GM19438 (cell line): ENCODE measurements around the gene TMEM41B.

ENCODE experiments used
- ATAC-seq: cut with Tn5 transposase; IDR thresholded peaks from one replicate; pipeline ENCODE4 v1.9.1; 2021; ENCODE audit warnings: low read depth; ENCODE audit not compliant: unreplicated experiment

The TMEM41B gene

GRCh38 chr11:9310485-9311090 is 3.8 kb downstream of the TMEM41B start:
- no peak for ATAC-seq

GRCh38 chr11:9304178-9304577 is 10.2 kb downstream of the TMEM41B start:
- no peak for ATAC-seq

DNA sequence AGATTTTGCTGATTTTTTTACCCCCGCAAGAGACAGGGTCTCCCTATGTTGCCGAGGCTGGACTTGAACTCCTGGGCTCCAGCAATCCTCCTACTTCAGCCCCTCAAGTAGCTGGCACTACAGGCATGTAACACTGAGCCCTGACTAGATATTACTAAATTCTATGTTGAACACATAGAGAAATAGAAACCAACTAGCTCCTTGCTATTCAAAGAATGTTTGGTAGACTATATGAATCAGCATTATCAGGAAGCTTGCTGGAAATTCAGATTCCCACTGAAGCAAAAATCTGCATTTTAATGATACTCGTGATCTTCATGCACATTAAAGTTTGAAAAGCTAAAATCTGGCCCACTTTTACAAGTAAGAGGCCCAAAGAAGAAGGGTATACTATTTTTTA is 11.9 kb downstream of the TMEM41B start:
- ATAC-seq: no peak

DNA sequence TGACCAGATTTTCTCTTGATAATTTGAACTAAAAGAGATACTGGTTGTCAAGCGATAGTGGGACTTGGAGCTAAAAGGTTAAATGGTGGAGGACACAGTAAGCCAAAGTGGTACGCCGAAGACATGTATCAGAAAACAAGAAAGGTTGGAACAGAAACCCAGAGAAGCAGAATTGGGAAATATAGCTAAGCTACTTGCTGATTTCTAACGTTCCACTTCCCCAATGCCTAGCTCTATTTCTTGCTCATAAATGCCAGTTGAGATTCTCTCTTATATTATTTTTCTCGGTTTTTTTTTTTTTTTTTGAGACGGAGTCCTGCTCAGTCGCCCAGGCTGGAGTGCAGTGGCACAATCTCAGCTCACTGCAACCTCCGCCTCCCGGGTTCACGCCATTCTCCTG is 12.7 kb downstream of the TMEM41B start:
- ATAC-seq: no peak

DNA sequence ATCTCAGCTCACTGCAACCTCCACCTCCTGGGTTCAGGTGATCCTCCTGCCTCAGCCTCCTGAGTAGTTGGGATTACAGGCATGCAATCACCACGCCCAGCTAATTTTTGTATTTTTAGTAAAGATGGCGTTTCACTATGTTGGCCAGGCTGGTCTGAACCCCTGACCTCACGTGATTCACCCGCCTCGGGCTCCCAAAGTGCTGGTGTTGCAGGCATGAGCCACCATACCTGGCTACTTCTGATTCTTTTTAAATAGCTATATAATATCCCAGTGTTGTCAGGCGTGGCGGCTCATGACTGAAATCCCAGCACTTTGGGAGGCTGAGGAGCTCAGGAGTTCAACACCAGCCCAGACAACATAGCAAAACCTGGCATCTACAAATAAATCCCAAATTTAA is 20.7 kb downstream of the TMEM41B start:
- no peak for ATAC-seq

- ATAC-seq: no peak
These were observed 28.4 kb downstream of the TMEM41B start for GRCh38 chr11:9285850-9286587.

DNA sequence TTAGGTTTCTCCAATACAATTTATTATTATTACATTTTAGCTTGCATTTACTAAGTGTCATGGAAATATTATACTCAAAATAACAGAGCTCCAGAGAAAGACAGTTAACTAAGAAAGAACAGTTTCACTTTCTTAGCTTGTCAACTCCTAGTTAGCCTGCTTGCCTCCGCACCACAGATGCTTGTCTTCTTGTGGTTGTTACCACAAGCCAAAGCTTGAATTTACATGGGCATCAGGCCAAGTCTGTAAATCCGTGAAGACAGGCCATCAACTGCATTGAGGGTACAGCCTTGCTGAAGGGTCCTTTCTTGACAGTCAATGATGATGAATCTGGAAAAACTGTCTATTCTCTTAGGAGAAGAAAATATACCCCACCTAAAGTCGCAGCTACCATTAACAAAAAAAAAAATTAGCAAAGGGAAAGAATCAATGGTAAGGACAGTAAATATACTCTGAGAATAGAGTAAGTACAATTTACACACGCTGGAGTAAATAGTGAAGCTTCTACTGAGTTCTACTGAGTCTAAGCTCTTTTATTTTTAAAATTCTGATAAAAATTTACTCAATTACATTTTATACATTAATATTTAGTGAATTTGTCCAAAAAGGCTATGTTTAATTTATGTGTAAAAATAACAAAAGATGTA is 33.6 kb downstream of the TMEM41B start:
- ATAC-seq: peak; percentile 93

DNA sequence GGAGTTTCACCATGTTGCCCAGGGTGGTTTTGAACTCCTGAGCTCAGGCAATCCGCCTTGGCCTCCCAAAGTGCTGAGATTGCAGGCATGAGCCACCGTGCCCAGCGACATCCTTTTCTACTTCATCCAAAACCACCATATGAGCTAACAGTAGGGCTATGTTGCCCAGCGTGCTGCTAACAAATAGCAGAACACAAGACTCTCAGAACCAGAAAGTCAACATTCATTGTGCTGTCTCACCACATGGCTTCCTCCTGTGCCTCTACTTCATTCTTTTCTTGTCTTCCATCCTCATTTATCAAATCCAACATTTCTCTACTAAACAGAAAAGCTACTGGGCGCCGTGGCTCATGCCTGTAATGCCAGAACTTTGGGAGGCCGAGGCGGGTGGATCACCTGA is 37.2 kb downstream of the TMEM41B start:
- ATAC-seq: no peak

DNA sequence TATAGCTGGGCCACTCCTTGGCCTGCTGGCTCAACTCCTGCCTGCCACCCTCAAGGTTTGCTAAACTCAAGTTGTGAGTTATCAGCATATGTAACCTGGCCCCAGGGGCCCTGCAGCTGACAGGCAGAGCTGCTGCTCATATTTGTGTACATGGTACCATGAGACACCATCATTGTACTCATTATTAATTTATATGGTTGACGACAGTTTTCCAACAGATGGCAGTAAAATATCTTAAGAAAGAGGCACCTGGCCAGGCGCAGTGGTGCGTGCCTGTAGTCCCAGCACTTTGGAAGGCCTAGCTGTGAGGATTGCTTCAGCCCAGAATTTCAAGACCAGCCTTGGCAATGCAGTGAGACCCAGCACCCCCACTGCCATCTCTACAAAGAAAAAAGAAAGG is 37.8 kb downstream of the TMEM41B start:
- ATAC-seq: no peak

- no peak for ATAC-seq
These were observed 39.7 kb downstream of the TMEM41B start for GRCh38 chr11:9274499-9275258.

GRCh38 chr11:9273376-9274336 is 40.7 kb downstream of the TMEM41B start:
- no peak for ATAC-seq

DNA sequence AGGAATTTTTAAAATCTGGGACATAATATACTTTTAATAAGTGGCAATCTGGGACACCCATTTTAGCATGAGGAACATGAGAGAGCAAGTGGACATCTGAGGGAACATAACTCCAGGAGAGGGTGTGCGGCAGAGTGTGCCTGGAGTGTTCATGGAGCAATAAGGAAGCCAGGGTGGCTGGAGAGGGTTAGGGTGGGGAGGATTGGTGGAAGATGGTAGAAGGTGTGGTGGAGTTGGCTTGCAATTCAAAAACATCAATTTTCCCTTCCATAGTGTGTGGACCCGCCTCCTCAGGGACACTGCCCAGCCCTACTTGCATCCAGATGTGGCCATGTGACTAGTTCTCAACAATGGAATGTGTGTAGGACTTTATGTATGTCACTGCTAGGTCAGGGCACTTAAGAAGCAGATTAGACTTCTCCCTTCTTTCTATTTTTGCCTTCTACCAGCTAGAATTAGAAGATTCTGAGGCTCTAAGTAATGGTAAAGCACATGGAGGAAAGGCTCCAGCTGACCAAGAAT is 44.8 kb downstream of the TMEM41B start:
- no peak for ATAC-seq

GRCh38 chr11:9267680-9268079 is 46.7 kb downstream of the TMEM41B start:
- no peak for ATAC-seq

- ATAC-seq: no peak
These were observed 47.5 kb downstream of the TMEM41B start for GRCh38 chr11:9266926-9267325.

DNA sequence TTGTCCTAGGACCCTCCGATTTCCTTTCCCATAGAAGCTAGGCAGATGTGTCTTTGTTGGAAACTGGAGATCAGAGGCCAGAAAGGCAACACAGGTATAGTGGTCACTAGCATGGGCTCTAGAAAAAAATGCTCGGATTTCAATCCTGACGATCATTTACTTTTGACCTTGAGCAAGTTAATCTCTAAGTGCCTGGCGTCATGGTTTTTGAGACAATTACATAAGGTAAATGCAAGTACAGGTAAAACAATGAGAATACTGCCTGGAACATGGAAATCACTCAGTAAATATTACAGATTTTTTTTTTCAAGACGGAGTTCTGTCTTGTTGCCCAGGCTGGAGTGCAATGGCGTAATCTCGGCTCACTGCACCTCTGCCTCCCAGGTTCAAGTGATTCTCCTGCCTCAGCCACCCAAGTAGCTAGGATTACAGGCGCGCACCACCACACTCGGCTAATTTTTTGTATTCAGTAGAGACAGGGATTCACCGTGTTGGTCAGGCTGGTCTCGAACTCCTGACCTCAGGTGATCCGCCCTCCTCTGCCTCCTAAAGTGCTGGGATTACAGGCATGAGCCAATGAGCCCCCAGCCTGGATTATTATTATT is 48.2 kb downstream of the TMEM41B start:
- no peak for ATAC-seq

DNA sequence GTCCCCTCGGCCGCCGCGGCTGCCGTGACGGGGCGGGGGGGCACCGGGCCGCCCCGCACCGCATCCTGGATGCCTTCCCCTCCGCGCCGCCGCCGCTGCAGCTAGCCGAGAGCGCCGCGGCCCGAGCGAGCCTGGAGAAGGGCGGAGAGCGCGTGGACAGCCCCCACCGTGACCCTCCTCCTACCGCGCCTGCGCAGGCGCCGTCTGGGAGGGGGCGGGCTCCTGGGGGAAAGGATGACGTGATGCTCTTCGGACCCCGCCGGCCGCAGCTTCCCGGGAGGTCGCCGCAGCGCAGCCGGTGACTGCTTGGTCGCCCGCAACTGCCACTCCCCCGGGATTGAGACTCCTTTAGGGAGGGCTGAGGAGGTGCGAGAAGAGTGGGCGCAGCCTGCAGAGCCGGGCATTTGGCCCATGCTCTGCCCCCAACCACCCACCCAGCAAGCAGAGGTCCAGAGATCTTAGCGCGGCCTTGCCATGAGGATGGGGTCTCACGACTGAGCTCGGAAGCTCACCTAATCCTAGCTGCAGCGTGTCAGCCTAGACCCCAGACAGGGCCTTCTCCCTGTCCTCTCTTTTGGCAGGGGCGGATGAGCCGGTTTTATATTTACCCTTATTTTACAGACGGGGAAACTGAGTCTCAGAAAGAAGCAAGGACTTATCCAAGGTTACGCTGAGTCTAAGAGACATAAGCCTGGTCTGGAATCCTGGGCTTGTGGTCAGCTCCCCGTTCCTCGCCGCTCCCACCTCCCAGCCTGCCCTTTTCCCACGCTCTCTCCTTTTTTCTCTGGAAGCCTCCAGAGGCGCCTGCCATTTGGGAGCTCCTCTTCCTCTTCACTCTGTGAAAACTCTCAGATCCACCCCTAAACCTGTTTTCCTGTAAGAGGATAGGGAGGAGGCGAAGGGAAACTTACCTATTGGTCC is 48.9 kb downstream of the TMEM41B start, which contains the start of gene DENND5A:
Gene DENND5A, minus strand, starts transcription at position 140 of the 921 bp plus-strand sequence. CDS start 281 bp downstream, outside the sequence.
- ATAC-seq: peak; percentile 32

- peak; percentile 7 for ATAC-seq
These were observed 49.8 kb downstream of the TMEM41B start for GRCh38 chr11:9264316-9265210.
